HG03135 (cell line): ENCODE data around the gene CDHR5.

Experiments used
- ATAC-seq: cut with Tn5 transposase; IDR thresholded peaks from one replicate; pipeline ENCODE4 v1.9.1; 2021; ENCODE audit warnings: mild to moderate bottlenecking, moderate library complexity; ENCODE audit not compliant: unreplicated experiment

CDHR5 gene

DNA sequence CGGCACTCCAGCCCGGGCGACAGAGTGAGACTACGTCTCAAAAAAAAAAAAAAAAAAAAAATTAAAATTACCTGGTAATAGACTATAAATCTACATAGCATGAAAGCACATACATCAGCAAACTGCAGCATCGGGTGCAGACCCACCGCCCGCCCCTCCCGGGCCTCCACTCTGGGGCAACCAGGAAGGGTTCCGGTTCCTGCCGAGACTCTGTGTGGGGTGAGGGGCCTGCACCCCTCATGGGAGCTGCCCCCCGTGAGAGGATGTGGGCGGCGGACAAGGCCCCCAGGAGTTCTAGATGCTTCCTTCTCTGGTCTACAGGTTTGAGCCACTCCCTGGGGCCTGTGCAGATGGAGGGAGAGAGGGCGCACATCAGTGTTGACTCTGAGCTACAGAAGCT is 21.5 kb upstream of the CDHR5 start:
- ATAC-seq, result no peak

GRCh38 chr11:645536-645935 is 20.8 kb upstream of the CDHR5 start:
- ATAC-seq, result no peak

GRCh38 chr11:643849-644738 is 19.3 kb upstream of the CDHR5 start:
- ATAC-seq, result no peak

- ATAC-seq, result no peak
Measured at GRCh38 chr11:643366-643765, 18.6 kb upstream of the CDHR5 start.

DNA sequence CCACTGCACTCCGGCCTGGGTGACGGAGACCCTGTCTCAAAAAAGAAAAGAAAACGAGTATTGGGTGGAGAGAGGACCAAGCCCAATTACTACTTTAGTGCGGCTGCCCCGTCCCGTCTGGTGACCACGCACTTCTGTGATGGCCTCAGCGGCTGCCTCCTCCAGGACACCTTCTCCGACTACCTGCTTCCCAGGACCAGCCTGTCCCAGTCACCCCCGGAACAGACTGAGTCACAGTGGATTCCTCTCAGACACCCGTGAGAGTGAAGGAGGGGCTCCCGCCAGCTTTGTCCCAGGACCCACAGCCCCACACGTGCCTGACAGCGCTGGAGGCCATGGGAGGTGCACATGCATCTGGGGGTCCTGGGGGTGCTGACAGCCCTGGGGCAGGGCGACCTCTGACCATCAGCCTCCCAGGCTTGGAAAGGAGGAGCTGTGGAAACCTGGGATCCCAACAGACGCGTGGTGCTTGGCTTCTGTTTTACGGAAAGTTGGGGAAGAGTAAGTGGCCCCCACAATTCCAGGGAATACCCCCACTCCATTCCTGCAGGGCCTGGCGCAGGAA is 17.1 kb upstream of the CDHR5 start:
- ATAC-seq, result no peak

DNA sequence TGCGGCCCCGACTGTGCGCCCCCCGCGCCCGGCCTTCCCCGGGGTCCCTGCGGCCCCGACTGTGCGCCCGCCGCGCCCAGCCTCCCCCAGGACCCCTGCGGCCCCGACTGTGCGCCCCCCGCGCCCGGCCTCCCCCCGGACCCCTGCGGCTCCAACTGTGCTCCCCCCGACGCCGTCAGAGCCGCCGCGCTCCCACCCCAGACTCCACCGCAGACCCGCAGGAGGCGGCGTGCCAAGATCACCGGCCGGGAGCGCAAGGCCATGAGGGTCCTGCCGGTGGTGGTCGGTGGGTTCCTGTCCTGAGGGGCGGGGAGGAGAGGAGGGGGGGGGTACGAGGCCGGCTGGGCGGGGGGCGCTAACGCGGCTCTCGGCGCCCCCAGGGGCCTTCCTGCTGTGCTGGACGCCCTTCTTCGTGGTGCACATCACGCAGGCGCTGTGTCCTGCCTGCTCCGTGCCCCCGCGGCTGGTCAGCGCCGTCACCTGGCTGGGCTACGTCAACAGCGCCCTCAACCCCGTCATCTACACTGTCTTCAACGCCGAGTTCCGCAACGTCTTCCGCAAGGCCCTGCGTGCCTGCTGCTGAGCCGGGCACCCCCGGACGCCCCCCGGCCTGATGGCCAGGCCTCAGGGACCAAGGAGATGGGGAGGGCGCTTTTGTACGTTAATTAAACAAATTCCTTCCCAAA is 15.4 kb upstream of the CDHR5 start:
- no peak for ATAC-seq

GRCh38 chr11:639332-639955 is 14.7 kb upstream of the CDHR5 start:
- ATAC-seq, result no peak

GRCh38 chr11:638631-639331 is 14.0 kb upstream of the CDHR5 start:
- ATAC-seq, result no peak

- no peak for ATAC-seq
Measured at GRCh38 chr11:637593-638521, 13.1 kb upstream of the CDHR5 start.

GRCh38 chr11:637333-637592 is 12.5 kb upstream of the CDHR5 start:
- no peak for ATAC-seq

DNA sequence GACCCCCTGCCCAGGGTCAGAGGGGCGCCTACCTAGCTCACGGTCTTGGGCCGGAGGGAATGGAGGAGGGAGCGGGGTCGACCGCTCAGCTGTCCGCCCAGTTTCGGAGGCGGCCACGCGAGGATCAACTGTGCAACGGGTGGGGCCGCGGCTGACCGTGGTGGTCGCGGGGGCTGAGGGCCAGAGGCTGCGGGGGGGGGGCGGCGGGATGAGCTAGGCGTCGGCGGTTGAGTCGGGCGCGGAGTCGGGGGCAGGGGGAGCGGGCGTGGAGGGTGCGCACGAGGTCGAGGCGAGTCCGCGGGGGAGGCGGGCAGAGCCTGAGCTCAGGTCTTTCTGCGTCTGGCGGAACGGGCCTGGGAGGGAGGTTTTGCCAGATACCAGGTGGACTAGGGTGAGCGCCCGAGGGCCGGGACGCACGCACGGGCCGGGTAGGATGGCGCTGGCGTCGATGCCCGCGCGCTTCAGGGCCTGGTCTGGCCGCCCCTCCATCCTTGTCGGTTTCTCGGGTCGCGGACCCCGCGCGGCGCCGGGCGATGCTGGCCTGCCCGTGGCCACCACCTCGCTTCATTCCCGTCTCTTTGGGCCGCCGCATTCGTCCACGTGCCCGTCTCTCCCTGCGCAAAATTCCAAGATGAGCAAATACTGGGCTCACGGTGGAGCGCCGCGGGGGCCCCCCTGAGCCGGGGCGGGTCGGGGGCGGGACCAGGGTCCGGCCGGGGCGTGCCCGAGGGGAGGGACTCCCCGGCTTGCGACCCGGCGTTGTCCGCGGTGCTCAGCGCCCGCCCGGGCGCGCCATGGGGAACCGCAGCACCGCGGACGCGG is 12.0 kb upstream of the CDHR5 start, which contains the start of gene DRD4:
DRD4 (plus strand) TSS at position 759 of the 822 bp plus-strand sequence; CDS start at position 795, 36 bp downstream.
- ATAC-seq, result no peak

DNA sequence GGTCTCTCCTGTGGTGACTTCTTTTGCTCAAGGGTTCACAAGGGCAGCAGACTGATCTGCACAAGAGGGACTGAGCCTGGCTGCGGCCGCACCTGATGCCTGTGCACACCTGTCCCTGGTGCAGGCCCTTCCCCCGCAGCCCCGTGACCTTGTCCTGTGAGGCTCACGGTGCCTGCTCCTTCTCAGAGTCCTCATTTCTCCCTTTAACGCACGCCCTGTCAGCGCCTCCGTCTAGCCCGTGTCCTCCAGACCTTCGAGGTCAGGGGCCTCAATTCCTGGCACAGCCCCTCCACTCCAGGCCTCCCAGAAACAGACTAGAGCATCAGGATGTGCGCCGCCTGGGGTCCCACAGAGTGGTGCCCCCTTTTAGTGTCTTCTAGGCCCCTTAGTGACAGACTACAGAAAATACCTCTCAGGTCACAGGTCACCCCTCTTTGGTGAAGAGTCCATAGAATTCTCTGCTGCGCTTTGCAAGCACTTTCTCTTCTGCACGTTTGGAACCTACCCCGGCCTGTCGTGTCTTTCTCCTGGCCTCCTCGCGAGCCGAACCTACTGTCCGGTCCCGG is 11.3 kb upstream of the CDHR5 start:
- ATAC-seq, result no peak

GRCh38 chr11:630871-631270 is 6.1 kb upstream of the CDHR5 start:
- no peak for ATAC-seq

DNA sequence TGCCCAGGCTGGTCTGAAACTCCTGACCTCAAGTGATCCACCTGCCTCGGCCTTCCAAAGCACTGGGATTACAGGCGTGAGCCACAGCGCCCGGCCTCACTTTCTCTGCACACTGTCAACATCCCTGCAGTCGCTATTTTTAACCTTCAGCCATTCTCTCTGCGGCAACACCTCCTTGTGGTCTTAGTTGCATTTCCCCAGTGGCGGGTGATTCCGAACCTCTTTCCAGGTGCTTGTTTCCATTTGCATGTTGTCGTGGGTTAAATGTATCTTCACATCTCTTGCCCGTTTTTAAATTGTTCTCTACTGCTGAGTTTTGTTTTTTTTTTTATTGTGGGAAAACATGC is 4.5 kb upstream of the CDHR5 start:
- no peak for ATAC-seq

- ATAC-seq, result no peak
Measured at GRCh38 chr11:628056-628455, 3.3 kb upstream of the CDHR5 start.

DNA sequence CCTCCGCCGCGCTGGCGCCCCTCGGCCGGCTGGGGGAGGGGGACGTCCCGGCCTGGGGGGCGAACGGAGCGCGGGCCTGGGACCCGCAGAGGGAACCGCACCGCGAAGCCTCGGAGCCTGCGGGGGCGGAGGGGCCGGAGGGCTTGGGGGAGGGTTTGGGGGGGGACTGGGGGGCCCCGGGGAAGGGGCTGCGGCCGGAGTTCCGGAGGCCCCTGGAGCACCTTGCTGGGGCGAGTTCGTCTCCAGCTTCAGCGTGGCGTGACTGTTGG is 2.5 kb upstream of the CDHR5 start:
- no peak for ATAC-seq

DNA sequence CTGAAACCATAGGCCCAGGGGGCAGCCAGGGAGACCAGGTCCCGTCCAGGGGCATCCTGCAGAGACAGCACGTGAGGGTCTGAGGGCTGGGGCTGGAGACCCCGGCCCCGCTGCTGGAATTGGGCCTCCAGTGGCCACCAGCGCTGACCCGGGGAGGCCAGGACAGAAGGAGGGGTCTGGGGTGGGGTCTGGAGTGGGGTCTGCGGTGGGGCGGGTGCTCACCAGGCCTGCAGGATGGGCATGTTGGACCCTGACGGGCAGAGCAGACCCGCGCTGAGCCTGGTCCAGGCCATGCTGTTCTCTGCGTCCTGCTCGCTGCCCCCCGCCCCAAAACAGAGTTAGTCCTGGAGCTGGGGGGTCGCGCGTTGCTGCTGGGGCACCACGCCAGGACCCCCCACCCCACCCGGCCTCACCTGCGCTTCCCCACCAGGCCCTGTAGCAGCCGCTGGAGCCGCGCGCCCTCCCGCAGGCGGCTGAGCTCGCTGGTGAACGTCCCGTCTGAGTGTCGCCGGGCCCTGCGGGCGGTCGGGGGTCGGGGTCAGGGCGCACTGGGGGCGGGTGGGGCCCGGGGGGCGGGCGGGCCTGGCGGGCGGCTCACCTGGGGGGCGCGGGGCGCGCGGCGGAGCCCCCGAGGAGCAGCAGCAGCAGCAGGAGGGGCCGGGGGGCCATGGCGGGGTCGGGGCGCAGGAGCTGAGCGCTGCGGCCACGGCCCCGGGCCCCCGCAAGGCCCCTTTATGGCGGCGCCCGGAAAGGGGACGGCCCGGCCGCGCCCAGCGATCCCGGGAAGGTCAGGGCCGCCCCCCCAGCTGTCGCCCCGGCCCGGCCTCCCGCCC is 1.9 kb upstream of the CDHR5 start, which contains the start of gene SCT:
SCT (minus strand) TSS at position 707 of the 833 bp plus-strand sequence; CDS start at position 669, 38 bp downstream.
- ATAC-seq, result no peak

- ATAC-seq, result no peak
Measured at GRCh38 chr11:625636-626268, 997 bp upstream of the CDHR5 start.
